NAMALWA (cell line): ENCODE results near the gene KLHDC8A.
A peak's percentile ranks its signal among the peaks of the same experiment; 100 is the strongest.

Source experiments
- DNase-seq: peaks from one replicate; pipeline ENCODE4 v3.0.0-alpha.2; 2015; ENCODE audit warnings: low spot score

KLHDC8A gene

GRCh38 chr1:205344066-205344928, 12.4 kb downstream of the KLHDC8A start:
- DNase-seq: no peak

DNA sequence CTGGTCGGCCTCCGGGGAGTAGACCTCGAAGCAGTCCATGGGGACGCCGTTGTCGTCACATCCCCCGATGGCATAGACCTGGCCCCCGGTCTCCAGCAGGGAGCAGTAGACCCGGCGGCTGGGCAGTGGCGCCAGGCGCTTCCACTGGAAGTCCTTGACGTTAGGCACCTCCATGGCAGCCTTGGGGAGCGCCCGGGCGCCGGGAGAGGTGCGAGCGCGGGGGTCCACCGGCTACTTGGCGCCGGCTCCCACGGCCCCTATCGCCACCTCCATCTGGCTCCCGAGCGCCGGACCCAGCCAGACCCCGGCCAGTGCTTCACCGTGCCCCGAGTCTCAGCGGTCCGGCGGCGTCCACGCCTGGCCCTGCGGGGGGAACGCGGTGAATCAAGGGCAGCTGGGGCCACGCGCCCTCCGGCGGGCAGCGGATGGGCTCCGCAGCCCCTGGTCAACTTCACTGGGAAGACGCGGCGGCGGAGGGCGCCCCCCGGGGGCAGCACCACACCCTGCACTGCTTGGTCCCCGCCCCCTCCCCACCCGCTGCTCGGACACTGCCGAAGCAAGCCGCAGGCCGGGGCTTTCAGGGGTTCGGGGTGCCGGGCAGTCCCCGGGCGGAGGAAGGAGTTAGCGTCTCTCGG, 13.2 kb downstream of the KLHDC8A start:
- no peak for DNase-seq

DNA sequence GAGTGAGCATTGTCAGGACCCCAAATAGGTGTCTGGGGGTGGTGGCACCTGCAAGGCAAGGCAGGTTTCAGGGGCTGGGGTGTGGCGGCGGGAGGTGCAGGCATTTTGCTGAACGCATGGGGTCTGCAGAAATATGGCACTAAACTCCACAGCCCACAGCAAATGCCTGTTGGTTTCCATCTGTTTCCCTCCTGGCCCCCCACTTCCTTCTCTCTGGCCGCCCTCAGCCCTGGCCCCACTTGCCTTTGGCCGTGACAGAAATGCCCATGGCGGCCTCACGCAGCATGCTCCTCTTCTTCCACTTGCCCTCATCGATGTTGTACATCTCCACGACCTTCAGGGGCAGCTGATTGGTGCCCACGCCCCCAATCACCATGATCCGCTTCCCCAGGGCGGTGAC, 13.7 kb downstream of the KLHDC8A start:
- no peak for DNase-seq

- no peak for DNase-seq
Observed at GRCh38 chr1:205340676-205341075, 16.0 kb downstream of the KLHDC8A start.

GRCh38 chr1:205339717-205340116, 17.0 kb downstream of the KLHDC8A start:
- no peak for DNase-seq

DNA sequence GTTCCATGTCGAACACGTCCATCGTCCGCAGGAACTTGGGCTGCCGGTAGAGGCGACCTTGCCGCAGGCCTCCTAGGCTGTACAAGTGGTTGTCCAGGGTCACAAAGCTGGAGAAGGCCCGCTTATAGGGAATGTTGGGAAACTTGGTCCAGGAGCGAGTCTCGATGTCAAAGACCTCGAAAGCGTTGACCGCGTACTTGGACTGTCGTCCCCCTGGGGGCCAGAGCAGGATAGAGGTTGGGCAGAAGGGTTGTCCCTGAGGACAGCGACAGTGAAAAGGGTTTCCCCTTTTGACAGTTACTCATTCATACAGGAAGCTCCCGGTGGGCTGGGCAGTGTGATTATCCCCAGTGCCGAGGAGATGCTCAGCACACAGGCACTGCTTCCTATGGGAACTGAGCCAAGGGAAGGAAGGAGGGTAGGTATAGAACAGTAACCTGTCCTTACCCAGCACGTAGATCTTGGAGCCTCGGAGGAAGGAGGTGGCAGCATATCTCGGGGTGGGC, 17.5 kb downstream of the KLHDC8A start:
- DNase-seq: no peak

DNA sequence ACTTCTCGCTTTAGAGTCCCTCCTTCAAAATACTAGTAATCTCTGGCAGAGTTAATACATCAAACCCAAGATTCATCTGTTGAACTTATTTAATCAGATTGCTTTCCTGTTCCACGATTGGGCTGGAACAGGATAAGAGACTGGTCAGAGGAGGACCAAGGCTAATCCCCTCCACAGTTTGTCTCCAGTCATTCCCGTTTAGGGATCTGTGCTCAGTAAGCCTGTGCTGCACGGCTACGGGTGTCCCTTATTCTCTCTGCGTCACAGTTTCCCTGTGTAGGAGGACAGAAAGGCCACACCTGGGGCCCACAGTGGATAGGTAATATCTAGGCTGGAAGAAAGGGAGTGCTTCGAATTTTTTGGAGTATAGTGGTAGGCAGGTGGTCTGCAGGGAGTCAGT, 18.7 kb downstream of the KLHDC8A start:
- no peak for DNase-seq

- no peak for DNase-seq
Observed at GRCh38 chr1:205337481-205337880, 19.2 kb downstream of the KLHDC8A start.

DNA sequence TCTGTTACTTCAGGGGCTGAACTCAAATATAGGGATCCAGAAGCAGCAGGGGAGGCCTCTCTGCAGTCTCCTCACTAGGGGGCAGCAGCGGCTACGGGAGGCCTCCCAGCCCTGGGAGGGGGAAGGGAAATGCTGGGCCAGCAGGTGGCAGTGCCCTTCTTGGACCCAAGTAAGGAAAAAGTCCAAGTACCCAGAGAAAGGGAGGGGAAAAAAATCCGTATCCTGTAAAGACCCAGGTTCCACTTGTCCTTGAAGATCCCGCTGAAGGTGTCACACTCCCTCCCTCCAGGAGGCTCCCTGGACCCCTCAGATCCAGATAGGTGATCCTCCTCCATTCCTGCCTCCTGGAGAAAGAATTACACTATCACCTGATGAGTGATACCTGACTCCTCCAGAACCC, 21.0 kb downstream of the KLHDC8A start:
- DNase-seq: peak; percentile 82

- DNase-seq: no peak
Observed at GRCh38 chr1:205332015-205332791, 24.5 kb downstream of the KLHDC8A start.

GRCh38 chr1:205330150-205330549, 26.6 kb downstream of the KLHDC8A start:
- no peak for DNase-seq

GRCh38 chr1:205329719-205330118, 27.0 kb downstream of the KLHDC8A start:
- no peak for DNase-seq

- no peak for DNase-seq
Observed at GRCh38 chr1:205328476-205328875, 28.2 kb downstream of the KLHDC8A start.

DNA sequence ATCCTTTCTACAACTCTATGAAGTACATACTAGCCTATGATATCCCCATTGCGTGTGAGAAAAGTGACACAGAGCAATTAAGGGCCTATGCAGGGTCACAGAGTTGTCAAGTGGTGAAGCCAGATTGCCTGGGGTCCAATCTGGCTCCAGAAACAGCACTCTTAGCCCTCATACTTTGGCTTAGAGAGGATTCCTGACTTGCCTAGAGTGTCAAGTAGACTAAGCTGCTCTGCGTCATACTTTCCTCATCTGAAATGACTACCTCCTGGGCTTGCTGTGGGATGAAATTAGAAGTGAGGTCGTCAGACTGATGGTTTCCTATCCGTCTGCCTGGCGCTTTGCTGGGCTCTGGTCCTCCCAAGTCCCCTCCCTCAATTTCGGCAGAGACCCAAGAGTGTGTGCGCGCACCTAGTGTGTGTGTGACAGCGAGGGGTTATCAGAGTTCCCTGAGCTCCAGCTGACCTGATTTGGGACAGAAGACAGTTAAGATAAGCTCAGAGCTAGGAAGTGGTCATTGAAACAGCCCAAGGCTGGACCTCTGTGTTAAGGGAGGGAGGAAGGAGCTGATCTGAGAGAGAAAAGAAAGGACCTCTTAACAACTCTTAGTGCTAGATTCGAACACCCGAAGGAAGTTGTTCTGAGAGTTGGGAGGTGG, 29.8 kb downstream of the KLHDC8A start:
- DNase-seq: no peak

- DNase-seq: peak; percentile 58
Observed at GRCh38 chr1:205325334-205325884, 31.3 kb downstream of the KLHDC8A start.

- DNase-seq: no peak
Observed at GRCh38 chr1:205324781-205325180, 31.9 kb downstream of the KLHDC8A start.

GRCh38 chr1:205323794-205324193, 32.9 kb downstream of the KLHDC8A start:
- no peak for DNase-seq

DNA sequence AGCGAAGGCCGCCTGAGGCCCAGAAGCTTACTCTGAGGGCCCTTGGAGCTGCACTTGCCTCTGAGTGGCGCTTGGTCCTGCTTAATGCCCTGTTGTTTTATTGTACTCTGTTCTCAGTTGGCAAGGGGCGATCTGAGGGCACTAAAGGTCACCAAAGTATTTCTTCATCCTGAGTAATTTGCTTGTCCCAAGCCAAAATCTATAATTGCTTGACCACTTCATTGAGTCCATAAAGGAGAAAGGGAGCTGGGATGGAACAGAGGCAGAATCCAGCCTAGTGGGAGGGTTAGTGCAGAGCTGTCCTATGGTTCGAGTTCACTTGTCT, 34.8 kb downstream of the KLHDC8A start:
- DNase-seq: no peak

DNA sequence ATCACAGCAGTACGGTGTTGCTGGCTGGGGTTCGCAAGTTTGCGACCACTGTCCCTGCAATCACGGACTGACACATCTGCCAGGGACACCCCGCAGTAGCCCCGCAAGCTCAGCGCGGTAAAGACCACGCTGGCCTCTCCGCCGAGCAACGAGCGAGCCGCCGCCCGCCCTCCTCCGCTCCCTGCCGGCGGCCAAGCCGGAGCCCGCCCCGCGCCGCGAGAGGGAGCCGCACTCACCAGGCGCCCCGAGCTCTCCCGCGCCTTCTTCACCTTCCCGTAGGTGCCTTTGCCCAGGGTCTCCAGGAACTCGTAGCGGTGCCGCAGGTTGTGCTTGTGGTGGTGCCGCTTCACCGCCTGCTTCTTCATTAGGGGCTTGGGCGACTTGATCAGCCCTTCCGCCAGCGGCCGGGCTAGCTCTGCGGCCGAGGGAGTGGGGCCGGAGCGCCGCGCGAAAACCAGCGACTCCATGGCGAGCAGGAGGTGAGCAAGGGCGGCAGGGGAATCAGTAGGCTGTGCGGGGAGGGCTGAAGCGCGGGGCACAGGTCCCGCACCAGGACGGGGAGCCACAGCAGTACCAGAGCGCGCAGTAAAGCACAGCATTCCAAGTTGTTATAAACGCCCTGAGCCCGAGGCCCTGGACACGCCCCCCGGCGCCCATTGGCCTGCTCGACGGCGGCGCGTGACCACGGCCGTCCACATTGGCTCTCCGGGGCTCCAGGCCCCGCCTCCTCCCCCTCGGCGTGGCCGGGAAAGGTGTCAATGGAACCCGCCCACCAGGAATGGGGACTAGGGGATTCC, 35.4 kb downstream of the KLHDC8A start, which contains the start of gene NUAK2:
TSS of gene NUAK2 (minus strand) at position 584 of the 797 bp plus-strand sequence. CDS start at position 467, 117 bp downstream.
- peak; percentile 86 for DNase-seq

DNA sequence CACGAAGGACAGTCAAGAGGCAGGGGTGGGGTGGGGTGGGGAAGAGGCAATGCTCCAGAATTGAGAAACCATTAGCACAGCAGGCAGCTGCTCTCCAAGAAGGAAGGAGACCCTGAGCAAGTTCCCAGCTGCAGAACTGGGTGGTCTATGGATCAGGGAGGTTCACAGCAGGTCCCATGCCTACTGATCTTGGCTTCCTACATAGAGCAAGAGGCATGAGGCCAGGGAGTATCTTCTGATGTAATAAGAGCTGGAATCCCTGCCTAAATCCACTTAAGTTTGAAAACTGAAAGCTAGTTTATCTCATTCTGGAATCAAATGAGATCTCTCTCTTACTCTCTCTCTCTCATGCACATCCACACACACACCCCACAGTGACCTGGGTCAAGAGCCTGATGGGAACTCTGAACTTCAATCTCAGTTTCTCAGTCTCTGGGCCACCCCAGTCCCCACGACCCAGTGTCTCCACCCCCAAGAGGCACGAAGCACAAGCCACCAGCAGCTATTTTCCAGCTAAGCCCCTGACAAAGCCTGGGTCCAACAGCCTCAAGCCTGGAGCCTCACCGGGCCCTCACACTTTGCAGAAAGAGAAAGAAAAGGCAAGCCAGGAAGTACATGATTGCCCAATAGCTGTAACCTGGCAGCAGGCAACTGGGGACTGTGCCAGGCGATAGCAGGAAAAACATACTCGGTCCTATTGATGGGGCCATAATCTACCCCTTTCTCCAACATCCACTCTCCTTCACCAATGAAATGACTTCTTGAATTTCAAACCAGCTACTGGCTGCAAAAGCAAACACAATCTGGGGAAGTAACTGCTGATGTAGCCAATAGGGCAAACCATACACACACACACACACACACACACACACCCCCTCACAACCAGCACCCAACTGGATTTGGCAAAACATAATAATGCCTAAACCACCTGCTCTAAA, 37.4 kb downstream of the KLHDC8A start:
- peak; percentile 52 for DNase-seq
